Bronchial epithelial cell (primary cell): ENCODE measurements around the gene UCHL5. TPM values are rescaled to one million over a fixed set of nuclear protein-coding genes. Genes with fewer than 3 reads are reported as not detected.
A peak's percentile ranks its signal among the peaks of the same experiment; 100 is the strongest.
"Not testable (repeated sequence)": the region's sequence is repeated elsewhere in the genome, so short reads cannot be mapped to it uniquely, and the experiment has no call there.

Experiments
- DNase-seq: peaks from one replicate; pipeline ENCODE4 v3.0.0-alpha.2; 2010; ENCODE audit warnings: low read depth
- FAIRE-seq: peaks from 2 replicates; lab custom pipeline; 2011; peaks lifted over from hg19 to GRCh38; lab: Jason Lieb, UNC
- H3K27me3 ChIP-seq: 2 replicates; pipeline ENCODE4 v1.5.1; 2011; ENCODE audit warnings: low read length; ENCODE audit not compliant: control insufficient read depth, insufficient read depth
- H3K36me3 ChIP-seq: 2 replicates; pipeline ENCODE4 v1.5.1; 2011; ENCODE audit warnings: low read length; ENCODE audit not compliant: control insufficient read depth, insufficient read depth
- H3K4me3 ChIP-seq: 2 replicates; pipeline ENCODE4 v1.5.1; 2011; ENCODE audit warnings: mild to moderate bottlenecking, low read depth, low read length, control low read depth
- CTCF ChIP-seq: IDR thresholded peaks from 2 replicates; pipeline ENCODE4 v1.5.1; 2011; ENCODE audit warnings: mild to moderate bottlenecking, moderate library complexity, low read length, control low read depth, inconsistent platforms; ENCODE audit not compliant: insufficient read depth, severe bottlenecking
- total RNA-seq: library from RNA; depleted of rRNA; stranded (reverse); fragments of >200 nt; gene quantifications from 2 replicates; pipeline ENCODE4 v1.2.1, GENCODE V29; 2014

UCHL5 gene
- total RNA-seq, 1 donor from 2014 or later = 26.3 TPM

GRCh38 chr1:193042766-193043691, 16.1 kb downstream of the UCHL5 start:
- H3K36me3 ChIP-seq = peaks cover 2% of the 10 kb centered on the region
- no peak for FAIRE-seq

GRCh38 chr1:193040011-193040410, 19.1 kb downstream of the UCHL5 start:
- no peak for DNase-seq
- peaks cover 2% of the 10 kb centered on the region for H3K36me3 ChIP-seq
- no peak for FAIRE-seq
- H3K4me3 ChIP-seq = no peak overlapping the region
- no peaks in the 10 kb centered on the region for H3K27me3 ChIP-seq
- no peak for TF ChIP-seq CTCF

More at GRCh38 chr1:193042766-193043691, 16.1 kb downstream of the UCHL5 start:
- DNase-seq = no peak
- no peak for TF ChIP-seq CTCF
- Histone ChIP-seq H3K4me3 (no peak overlapping the region), H3K27me3 (no peaks in the 10 kb centered on the region)

- H3K4me3 ChIP-seq = no peak overlapping the region
- TF ChIP-seq CTCF = no peak
- FAIRE-seq (no peak), DNase-seq (no peak)
- H3K36me3 ChIP-seq = no peaks in the 10 kb centered on the region
- no peaks in the 10 kb centered on the region for H3K27me3 ChIP-seq
Measured at GRCh38 chr1:193036337-193037047, 22.7 kb downstream of the UCHL5 start.

GRCh38 chr1:193033610-193034009, 25.6 kb downstream of the UCHL5 start:
- Histone ChIP-seq H3K36me3 (no peaks in the 10 kb centered on the region), H3K27me3 (no peaks in the 10 kb centered on the region), H3K4me3 (no peak overlapping the region)
- DNase-seq (no peak), FAIRE-seq (no peak)
- TF ChIP-seq CTCF = no peak

- not testable (repeated sequence) for H3K27me3 ChIP-seq, DNase-seq, H3K4me3 ChIP-seq, H3K36me3 ChIP-seq, FAIRE-seq
Measured at GRCh38 chr1:193032643-193033427, 26.3 kb downstream of the UCHL5 start.

GRCh38 chr1:193031431-193031830, 27.7 kb downstream of the UCHL5 start:
- DNase-seq (peak; percentile 20), FAIRE-seq (no peak)
- TF ChIP-seq CTCF = no peak
- Histone ChIP-seq H3K36me3 (no peaks in the 10 kb centered on the region), H3K27me3 (no peaks in the 10 kb centered on the region), H3K4me3 (no peak overlapping the region)
